Vagina (tissue), 2 donors: ENCODE data around the gene TENM4.

Source experiments
- POLR2A ChIP-seq, 2 donors: fragments of 450-650 bp; IDR thresholded peaks; one replicate each; pipeline ENCODE4 v1.6.1; 2017; ENCODE audit warnings: antibody characterized with exemption in 2 of 2, mild to moderate bottlenecking in 2 of 2, moderate library complexity in 2 of 2
- TF ChIP-seq, protein P1 (sequence below), 3 experiments: fragments of 450-650 bp in 2 of 3; fragments of 200-600 bp in 1 of 3; sonication (generic) in 1 of 3; IDR thresholded peaks; one replicate each; pipeline ENCODE4 v1.5.1; 2017 to 2019; ENCODE audit warnings: antibody characterized with exemption in 3 of 3, mild to moderate bottlenecking in 2 of 3, moderate library complexity in 2 of 3

DNA sequence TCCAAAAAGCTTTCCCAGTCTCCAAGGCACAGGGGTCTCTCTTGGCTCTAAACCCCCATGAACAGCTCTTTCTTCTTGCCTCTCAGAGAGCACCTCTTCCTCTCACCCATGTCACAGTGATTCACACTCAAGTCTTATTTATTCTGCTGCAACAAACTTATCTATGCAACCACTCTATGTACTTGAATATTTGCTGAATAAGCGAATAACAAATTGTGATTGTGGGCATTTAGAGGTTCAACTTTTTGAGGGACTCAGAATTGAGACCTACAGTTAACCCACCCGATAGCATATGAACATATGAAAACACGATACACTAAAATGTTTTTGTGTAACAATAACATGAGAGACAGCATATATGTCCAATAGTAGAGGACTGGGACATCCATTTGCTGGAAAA, 729.1 kb downstream of the TENM4 start:
- TF ChIP-seq, protein P1, sequence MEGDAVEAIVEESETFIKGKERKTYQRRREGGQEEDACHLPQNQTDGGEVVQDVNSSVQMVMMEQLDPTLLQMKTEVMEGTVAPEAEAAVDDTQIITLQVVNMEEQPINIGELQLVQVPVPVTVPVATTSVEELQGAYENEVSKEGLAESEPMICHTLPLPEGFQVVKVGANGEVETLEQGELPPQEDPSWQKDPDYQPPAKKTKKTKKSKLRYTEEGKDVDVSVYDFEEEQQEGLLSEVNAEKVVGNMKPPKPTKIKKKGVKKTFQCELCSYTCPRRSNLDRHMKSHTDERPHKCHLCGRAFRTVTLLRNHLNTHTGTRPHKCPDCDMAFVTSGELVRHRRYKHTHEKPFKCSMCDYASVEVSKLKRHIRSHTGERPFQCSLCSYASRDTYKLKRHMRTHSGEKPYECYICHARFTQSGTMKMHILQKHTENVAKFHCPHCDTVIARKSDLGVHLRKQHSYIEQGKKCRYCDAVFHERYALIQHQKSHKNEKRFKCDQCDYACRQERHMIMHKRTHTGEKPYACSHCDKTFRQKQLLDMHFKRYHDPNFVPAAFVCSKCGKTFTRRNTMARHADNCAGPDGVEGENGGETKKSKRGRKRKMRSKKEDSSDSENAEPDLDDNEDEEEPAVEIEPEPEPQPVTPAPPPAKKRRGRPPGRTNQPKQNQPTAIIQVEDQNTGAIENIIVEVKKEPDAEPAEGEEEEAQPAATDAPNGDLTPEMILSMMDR (IDR thresholded peaks at IDR 0.05), result no peak
- TF ChIP-seq POLR2A (IDR thresholded peaks at IDR 0.05), result no peak
